HG03039 (cell line): ENCODE measurements around the gene ESX1.
"Not testable (repeated sequence)": the region's sequence is repeated elsewhere in the genome, so short reads cannot be mapped to it uniquely, and the experiment has no call there.

Source experiments
- ATAC-seq: cut with Tn5 transposase; IDR thresholded peaks from one replicate; pipeline ENCODE4 v1.9.1; 2021; ENCODE audit warnings: mild to moderate bottlenecking, moderate library complexity; ENCODE audit not compliant: unreplicated experiment

The ESX1 gene

DNA sequence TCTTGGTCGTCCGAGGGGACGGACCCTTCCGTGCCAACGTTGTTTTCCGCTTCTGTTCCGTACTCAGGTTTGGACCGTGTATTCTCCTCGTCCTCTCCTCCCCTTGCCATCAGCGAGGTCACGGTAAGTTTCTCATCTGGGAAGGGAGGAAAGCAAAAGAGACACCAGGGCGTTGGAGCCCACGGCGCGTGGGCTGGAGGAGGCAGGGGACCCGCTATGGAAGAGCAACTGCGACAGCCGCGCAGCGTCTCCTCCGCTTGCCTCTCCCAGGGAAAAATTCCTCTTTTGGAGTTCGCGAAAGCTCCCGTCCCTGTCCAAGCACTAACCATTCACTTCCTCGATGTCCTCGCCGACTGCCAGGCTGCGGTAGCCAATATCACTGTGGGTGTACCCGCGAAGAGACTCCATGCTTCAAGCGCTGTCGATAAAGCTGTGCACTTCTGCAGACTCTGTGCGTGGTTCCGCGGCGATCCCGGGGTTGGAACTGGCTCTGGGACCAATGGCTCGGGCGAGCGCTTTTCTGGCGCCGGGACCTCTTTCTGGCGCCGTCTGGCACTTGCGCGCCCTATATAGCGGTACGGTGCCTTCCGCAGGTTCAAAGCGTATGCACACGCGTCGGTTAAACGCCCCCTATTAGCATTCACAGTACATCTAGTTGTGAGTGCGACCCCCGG, at the start of gene ESX1:
TSS of gene ESX1 (minus strand) at position 492 of the 674 bp plus-strand sequence. CDS start at position 408, 84 bp downstream.
- ATAC-seq = no peak

- ATAC-seq = no peak
Observed at GRCh38 chrX:104295636-104296035, 40.9 kb upstream of the ESX1 start.

DNA sequence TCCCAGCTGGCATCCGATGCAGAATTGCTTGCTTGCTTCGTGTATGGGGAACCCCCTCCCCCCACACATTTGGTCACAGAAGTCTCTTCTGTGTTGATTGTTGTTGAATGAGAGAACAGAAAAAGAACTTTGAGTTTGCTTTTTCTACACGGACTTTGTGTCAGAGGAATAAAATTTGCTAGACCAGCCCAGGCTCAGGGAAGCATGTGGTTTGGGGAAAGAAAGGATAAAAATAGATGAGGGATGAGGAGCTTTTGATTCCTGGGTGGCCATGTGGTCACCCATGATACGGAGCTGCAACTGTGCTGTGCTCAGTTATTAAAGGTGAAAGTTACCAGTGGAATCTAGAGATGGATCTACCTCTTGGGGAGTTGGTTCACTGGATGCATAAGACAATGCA, 34.2 kb upstream of the ESX1 start:
- ATAC-seq = no peak

GRCh38 chrX:104288269-104288668, 33.5 kb upstream of the ESX1 start:
- ATAC-seq = no peak

DNA sequence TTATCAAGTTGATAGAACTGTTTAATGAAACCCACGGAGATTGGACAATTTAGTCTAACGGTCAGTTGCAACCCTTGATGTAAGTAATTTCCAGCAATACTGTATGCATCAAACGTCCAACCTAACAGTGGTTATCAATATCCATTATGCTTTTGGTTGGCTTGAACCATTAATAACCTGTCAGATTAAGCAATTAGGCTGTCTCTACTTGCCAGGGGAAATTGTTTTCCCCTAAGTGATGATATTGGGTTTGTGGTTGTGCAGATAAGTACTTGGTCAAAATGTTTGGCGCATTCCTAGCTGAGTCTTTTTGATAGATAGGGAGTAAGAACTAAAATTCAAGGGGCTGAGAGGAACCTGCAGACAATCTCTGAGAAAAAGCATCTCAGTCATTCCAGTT, 30.5 kb upstream of the ESX1 start:
- no peak for ATAC-seq

DNA sequence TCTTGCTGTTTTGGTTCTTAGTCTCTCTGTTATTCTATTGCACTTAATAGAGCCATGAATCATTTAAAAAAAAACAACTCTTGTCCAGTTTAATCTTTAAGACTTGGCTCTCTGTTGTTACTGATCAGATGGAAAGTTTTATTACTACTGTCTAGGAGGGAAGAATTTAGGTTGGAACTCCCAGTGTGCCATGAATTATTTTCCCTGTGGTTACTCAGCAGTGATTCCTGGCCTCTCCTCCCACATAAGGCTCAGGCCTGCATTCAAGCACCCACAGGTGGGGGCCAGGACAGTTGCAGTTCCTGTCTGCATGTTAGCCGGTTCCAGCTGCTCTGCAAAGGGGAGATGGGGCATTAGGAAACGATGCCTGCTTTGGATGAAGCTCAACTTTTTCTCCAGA, 29.8 kb upstream of the ESX1 start:
- ATAC-seq = no peak

GRCh38 chrX:104282166-104282725, 27.5 kb upstream of the ESX1 start:
- no peak for ATAC-seq

GRCh38 chrX:104281564-104281963, 26.8 kb upstream of the ESX1 start:
- no peak for ATAC-seq

- ATAC-seq = no peak
Observed at GRCh38 chrX:104280609-104281008, 25.9 kb upstream of the ESX1 start.

DNA sequence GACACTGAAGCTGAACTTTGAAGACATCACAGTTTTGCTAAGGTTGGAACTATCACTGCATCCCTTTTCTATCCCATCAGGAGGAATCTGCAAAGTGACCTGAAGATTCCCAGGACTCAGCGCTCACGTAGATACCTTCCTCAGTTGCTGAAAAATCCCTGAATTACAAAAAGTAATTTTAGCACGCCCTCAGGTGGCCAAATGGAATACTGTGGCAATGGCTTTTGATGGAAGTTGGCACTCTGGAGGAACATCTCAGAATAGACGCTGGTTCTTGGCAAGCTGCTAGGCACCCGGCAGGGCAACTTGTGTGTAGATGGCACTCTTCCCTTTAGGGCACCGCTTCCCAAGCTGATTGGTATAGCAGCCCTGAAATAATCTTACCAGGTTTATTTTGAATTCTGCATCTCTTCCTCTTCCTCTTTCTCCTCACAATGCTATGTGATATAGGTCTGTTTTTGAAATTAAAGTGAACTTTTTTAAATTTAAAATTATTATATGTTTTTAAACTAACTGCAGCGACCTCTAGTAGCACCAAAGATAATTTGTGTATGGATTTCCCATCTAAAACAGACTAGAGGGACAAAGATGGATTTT, 16.3 kb upstream of the ESX1 start:
- no peak for ATAC-seq

DNA sequence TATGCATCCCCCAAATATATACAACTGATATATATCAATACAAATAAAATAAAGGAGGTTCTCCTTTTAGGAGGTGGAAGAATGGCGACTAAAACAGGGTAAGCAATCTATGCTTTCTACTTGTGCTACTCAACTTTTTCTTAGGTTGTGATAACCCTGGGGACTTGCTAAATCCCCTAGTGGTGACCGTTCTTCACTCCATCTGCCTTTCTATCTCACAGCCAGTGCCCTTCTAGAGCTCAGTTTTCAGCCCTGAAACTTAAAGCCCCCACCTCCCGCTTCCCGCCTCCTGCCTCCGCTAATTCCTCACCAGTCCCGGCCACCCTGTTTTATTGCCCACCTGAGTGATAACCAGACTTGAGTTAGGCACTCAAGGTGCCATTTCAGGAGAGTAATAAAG, 15.5 kb upstream of the ESX1 start:
- ATAC-seq = no peak

DNA sequence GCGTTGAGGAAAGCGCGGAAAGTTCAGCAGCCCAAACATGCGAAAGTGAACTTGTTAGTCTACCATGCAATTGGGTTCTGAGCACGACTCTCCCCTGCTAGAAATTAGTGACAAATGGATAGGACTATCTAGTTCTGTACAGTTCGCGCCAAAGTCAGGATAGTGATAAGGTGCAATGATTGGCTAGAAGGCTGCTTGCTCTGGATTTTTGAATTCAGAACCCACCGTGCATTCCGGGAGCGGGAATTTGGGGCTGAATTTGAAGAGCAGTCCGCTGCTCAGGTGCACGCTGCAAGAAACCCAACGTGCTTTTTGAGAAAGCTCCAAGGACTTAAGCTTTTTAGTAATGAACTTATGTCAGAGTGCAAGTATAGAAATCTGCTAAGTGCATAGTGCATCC, 732 bp upstream of the ESX1 start:
- no peak for ATAC-seq

GRCh38 chrX:104253567-104254441, 929 bp downstream of the ESX1 start:
- no peak for ATAC-seq

- no peak for ATAC-seq
Observed at GRCh38 chrX:104250470-104250869, 4.3 kb downstream of the ESX1 start.

DNA sequence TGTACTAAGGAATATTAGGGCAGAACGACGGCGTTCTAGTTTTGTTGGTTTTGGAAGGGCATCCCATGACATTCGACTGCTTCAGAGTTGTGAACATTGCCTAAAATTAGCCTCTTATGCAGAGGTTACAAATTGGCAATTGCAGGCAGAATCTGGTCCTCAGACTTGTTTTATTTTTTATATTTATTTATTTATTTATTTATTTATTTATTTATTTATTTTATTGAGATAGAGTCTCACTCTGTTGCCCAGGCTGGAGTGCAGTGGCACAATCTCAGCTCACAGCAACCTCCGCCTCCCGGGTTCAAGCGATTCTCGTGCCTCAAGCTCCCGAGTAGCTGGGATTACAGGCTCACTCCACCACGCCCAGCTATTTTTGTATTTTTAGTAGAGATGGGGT, 24.7 kb downstream of the ESX1 start:
- not testable (repeated sequence) for ATAC-seq

DNA sequence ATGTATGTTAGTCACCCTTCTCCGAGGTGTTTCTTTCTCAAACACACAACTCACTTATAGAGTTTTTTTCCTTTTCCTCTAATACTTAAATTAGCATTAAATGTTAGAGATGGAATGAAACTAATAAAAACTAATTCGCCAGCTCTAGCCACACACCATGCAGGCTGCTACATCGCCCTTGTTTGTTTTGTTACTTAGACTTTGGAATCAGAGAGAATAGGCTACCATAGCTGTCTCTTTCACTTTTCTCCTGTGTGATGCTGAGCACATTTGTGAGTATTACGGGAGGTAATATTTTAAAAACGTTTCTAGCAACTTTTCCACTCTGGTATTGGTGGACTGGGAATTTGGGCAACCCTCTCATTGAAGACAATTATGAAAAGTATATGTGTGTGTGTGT, 43.5 kb downstream of the ESX1 start:
- no peak for ATAC-seq

DNA sequence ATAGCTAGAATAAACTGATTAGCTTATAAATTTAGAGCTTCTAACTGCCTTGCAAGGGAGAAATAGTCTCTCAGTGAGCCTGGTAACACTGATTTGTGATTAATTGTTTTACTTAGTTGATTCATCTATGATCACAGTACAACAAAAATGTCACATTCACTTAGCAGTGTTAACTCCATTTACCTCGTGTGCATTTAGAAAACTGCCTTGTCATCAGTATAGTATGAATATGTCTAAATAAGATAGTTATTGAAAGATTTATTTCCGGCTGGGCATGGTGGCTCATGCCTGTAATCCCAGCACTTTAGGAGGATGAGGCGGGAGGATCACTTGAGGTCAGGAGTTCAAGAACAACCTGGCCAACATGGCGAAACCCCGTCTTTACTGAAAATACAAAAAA, 49.2 kb downstream of the ESX1 start:
- no peak for ATAC-seq
